Measurements from ENCODE around the gene HTT. TPM values are rescaled to one million over a fixed set of nuclear protein-coding genes. Genes with fewer than 3 reads are reported as not detected.
"Not testable (repeated sequence)": the region's sequence is repeated elsewhere in the genome, so short reads cannot be mapped to it uniquely, and the experiment has no call there.

Gene HTT
- total RNA-seq, 1 experiment from 2014 or later, result 19.1 TPM

GRCh38 chr4:3161044-3161443 is 86.6 kb downstream of the HTT start:
- DNase-seq (ENCODE audit: low read depth), result not testable (repeated sequence)

- not testable (repeated sequence) for DNase-seq (ENCODE audit: low read depth)
These were observed 92.0 kb downstream of the HTT start for GRCh38 chr4:3166434-3166833.

DNA sequence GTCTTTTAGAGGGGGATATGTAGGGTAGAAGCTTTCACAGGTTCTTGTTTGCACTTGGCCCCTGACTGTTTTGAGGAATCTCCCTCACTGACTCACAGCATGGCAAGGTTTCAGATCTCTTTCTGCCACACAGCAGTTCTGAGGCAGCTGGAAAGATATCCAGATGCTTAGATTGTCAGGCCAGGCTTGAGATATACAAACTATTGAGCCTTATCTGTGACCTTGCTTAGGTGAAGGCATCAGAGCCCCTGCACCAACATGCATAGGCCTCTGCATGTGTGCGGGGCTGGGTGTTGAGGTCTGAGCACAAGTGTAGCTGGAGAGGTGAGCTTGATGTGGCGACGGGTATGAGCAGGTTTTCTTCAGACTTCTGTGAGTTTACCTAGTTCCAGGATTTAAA is 93.5 kb downstream of the HTT start:
- no peak for DNase-seq (ENCODE audit: low read depth)

DNA sequence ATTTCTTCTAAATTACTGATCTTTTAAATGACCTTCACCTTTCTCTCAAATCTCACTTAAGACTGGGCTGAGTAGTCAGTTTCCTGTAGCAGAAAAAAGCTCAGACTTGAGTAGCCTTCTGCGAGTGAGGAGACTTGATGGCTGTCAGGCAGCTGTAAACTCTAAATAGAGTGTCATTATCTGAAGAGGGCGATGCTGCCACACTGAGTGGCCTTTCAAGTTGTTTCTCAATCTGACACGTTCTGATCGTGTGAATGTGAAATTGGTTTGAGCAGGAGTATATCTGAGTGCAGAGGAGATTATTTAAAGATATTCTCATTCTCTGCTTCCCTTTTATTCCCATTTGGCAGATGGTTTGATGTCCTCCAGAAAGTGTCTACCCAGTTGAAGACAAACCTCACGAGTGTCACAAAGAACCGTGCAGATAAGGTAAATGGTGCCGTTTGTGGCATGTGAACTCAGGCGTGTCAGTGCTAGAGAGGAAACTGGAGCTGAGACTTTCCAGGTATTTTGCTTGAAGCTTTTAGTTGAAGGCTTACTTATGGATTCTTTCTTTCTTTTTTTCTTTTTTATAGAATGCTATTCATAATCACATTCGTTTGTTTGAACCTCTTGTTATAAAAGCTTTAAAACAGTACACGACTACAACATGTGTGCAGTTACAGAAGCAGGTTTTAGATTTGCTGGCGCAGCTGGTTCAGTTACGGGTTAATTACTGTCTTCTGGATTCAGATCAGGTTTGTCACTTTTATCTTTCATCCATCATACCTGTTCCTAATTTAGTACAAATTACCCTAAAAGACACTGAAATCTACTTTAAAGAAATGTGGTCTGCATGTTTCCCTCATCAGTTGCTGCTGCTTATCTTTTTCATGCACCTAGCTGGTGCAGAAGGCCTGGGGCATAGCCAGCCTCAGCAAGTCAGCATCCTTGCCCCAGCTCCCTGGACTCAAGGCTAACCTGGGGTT is 100.2 kb downstream of the HTT start:
- DNase-seq (ENCODE audit: low read depth), result no peak

DNA sequence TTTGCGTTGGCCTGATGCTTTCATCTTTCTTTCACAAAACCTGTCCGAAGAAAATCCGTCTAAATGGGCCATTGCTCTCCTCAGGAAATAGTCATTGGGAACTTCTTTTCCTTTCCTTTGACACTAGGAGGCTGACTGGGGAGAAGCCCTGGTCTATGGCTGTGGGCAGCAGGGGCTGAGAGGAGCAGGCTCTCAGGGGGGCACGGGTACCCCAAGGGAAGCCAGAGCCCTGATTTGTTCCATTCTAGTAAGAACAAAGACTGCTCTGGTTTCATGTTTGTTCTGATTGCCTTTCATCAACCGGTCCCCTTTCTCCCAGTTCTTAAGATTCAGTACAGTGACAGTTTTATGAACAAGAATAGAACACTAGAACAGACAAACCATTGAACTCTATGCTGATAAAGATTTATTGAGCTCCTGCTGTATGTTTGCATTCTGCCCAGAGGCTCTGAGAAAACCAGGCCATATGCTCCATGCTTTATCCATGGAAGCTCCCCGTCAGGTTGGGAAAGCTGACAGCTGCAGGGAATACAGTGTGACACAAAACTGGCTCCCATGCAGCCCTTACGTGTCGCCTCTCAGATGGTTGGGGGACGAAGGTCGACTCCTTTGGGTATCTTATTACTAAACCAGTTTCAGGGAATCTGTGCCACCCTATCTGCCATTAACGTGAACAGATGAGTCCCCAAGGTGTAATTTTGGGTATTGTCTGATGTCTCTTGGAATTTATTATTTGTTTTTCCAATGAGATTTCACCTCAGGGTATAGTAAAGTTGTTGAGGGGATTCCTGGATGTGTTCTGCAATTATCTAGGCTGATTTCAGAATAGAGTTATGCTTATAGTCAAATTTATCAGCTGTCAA is 102.1 kb downstream of the HTT start:
- no peak for DNase-seq (ENCODE audit: low read depth)

DNA sequence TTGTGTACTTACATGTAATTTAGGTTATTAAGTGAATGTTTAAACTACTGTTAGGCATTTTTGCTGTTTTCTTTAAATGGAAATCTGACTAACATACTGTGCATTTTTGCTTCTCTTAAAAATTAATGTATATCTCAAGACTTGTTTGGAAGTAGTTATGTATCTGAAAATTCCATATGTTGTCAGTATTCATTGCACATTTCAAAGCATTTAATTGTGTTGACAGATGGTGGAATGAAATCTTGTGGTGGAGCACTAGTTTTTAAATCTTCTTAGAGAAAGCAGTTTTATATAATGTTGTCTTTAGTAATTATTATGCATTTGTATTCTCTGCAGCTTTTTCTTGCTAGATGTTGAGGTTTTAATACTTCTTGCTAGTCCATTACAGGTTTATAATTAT is 102.9 kb downstream of the HTT start:
- no peak for DNase-seq (ENCODE audit: low read depth)

DNA sequence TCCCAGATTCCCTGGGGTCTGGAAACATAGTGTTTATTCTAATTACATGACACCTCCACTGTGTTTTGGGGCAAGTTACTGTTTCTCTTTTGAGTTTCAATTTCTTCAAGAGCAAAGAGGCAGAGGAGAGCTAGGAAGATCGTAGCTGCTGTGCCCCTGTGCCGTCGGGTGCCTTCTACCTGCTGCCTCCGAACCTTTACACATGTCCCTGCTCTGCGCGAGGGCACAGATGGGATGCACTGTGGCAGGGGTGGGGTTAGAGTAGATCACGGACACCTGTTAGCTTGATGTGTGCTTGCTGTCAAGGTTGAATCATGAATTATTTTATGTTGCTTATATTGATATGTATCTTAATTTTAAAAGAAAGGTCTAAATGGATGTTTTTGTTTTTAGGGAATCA is 103.4 kb downstream of the HTT start:
- no peak for DNase-seq (ENCODE audit: low read depth)

- no peak for DNase-seq (ENCODE audit: low read depth)
These were observed 103.9 kb downstream of the HTT start for GRCh38 chr4:3178351-3178750.

- no peak for DNase-seq (ENCODE audit: low read depth)
These were observed 104.7 kb downstream of the HTT start for GRCh38 chr4:3179126-3179706.

- DNase-seq (ENCODE audit: low read depth), result no peak
These were observed 108.5 kb downstream of the HTT start for GRCh38 chr4:3183008-3183407.

DNA sequence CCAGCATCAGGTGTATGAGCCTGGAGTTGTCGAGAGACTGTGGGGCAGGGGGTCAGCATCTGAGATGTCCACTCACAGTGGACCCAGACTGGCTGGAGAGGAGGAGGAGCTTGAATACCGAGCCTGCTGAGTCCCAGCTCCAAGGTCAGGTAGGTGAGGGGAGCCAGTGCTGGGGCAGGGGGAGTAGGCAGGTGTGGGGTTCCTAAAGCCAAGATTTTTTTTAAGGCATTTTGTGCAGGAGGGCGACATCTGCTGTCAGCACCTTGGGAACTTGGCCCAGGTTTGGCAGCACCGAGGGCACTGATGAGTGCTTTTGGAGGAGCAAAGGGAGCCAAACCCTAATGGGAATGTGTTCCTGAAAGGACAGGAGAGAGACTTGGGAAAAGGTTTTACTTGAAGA is 110.2 kb downstream of the HTT start:
- no peak for DNase-seq (ENCODE audit: low read depth)

DNA sequence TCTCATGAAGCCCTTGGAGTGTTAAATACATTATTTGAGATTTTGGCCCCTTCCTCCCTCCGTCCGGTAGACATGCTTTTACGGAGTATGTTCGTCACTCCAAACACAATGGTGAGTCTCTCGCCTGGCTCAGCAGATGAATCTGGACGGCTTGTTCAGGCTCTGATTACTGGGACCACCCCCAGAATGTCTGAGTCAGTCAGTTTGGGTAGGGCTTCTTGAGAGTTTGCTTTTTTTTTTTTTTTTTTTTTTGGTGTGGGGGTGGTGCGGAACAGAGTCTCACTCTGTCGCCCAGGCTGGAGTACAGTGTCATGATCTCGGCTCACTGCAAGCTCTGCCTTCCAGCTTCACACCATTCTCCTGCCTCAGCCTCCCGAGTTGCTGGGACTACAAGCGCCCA is 112.1 kb downstream of the HTT start:
- DNase-seq (ENCODE audit: low read depth), result no peak

- DNase-seq (ENCODE audit: low read depth), result no peak
These were observed 113.6 kb downstream of the HTT start for GRCh38 chr4:3188118-3188517.

DNA sequence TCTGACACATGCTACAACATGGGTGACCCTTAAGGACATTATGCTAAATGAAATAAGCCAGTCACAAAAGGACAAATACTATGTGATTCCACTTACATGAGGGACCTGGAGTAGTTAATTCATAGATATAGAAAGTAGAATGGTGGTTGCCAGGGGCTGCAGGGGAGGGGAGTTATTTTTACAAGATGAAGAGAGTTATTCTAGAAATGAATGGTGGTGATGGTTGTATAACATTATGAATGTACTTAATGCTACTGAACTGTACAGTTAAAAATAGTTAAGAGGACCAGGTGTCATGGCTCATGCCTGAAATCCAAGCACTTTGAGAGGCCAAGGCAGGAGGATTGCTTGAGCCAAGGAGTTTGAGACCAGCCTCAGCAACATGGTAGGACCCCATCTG is 115.0 kb downstream of the HTT start:
- no peak for DNase-seq (ENCODE audit: low read depth)

- no peak for DNase-seq (ENCODE audit: low read depth)
These were observed 116.1 kb downstream of the HTT start for GRCh38 chr4:3190549-3190948.

DNA sequence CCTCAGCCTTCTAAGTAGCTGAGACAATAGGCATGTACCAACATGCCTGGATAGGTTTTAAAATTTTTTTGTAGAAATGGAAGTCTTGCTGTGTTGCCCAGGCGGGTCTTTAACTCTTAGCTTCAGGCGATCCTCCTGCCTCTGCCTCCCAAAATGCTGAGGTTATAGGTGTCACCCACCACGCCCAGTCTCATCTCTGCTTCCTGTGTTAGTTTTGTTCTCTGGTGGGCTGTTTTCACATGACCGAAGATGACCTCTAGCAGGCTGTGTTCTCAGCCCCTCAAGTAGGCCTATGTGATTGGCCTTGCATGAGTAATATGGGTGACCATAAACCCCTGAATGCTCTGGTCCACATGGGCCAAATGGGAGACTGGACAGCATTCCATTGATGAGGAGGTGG is 117.7 kb downstream of the HTT start:
- DNase-seq (ENCODE audit: low read depth), result no peak

DNA sequence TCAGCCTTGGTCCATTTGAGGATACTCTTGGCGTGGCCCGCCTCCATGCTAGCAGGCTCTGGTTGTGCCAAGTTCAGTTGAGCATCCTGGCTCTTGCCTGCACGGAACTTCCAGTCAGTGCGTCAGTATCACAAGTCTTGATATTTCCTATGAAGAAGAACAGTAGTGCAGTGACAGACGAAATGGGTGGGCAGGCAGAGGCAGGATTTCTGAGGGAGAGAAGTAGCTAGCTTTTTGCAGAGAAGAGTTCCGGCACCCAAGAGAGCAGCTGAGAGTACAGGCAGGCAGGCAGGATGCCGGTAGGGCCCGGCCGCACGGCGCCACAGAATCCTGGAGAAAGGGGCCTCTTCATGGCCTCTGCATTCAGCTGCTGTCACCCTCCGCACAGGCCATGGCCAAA is 118.3 kb downstream of the HTT start:
- DNase-seq (ENCODE audit: low read depth), result no peak

DNA sequence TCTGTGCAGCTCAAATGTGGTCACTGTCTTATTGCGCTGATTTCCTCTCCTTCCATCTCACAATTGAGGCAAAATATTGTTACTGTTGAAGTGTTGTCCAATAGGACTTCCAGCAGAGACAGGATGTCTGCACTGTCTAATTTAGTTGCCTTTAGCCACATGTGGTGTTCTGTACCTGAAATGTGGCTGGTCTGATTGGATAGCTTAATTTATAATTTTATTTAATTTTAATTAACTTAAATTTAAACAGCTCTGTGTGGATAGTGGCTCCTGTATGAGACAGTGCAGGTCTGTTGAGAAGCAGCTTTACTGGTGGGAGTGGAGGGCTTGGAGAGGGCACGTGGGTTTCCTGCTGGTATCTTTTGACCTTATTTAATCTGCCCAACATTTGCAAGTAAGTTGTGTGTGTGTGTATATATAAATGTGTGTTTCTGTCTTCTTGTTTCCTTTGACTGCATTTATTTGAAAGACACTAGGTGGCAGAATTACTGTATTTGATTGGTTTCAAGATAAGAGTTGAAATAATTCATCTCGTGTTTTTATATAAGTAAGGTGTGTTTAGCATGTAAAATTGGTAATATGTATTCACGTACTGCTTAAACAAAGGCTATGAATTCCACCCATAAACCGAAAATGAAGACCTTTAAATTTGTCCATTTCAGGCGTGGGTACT is 119.2 kb downstream of the HTT start:
- DNase-seq (ENCODE audit: low read depth), result no peak

DNA sequence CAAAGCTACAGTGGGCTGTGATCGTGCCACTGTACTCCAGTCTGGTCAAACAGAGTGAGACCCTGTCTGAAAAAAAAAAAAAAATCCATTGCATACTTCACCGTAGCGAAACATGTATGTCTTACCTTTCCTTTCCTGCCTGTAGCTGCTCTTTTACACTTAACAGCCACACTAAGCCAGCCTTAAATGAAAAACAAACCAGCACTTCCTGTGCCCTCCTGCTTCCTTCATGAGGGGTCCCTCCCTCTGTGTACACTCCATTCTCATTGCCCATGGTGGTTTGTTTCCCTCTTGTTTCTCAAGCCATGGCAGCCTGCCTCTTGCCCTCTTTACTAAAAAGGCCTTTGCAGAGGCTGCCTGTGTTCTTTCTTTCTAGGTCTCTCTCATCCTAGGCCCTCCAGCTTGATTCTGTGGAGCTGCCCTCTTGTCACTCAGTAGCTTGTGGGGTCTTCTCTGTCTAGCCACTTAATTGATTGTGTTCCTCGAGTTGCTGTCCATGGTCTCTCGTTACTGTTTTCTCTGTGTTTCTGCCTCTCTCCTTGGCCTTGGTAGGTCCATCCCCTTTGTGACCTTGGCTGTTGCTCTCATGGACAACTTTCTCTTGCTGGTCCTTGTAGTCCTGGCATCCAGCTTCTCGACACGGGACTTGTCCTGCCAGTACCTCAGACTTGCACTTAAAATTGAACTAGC is 122.3 kb downstream of the HTT start:
- DNase-seq (ENCODE audit: low read depth), result no peak

GRCh38 chr4:3197366-3198105 is 123.1 kb downstream of the HTT start:
- DNase-seq (ENCODE audit: low read depth), result no peak
